Measurements from ENCODE around the gene SLC8B1. TPM values are rescaled to one million over a fixed set of nuclear protein-coding genes. Genes with fewer than 3 reads are reported as not detected.
A peak's percentile ranks its signal among the peaks of the same experiment; 100 is the strongest.

SLC8B1 gene
- polyA plus RNA-seq, 3 donors, result 21.6 to 46.0 (median 32.4) TPM

DNA sequence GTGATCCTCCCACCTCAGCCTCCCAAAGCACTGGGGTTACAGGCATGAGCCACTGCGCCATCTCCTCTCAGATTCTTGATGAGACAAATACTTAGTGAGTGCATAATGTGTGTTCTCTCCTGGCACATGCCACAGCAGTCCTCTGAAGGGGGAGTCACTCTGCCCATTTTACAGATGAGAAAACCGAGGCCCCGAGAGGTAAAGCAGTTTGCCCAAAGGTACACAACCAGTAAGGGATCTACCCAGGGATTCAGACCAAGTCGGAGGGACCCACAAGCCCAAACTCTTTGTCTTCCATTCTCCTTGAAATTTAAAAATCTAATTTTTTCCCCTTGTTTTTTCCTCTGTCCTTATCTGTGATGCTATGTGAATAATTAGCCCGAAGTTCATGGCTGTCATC lies 29.8 kb upstream of the SLC8B1 start:
- WGBS (ENCODE audit: insufficient coverage), result 100% methylated on average over 3 of the region's 5 CpGs
- Mint-ChIP-seq H3K4me1 (peaks cover 38% of the 10 kb centered on the region), H3K36me3 (peaks cover 34 to 45% of the 10 kb centered on the region in 2 donors), H3K27ac (no peak overlapping the region), H3K27me3 (ENCODE audit: low read depth in 3 of 3) (peaks cover 0 to 4% (median 3%) of the 10 kb centered on the region in 3 donors), H3K9me3 (peaks cover 0 to 2% (median 0%) of the 10 kb centered on the region in 7 donors), H3K4me3 (no peak overlapping the region)
- H3K4me1 ChIP-seq (ENCODE audit: control insufficient read depth in 1 of 2, insufficient read depth in 2 of 2, low read length in 2 of 2), result peaks cover 23 to 30% of the 10 kb centered on the region in 2 donors
- no peaks in the 10 kb centered on the region for H3K27me3 ChIP-seq (ENCODE audit: control insufficient read depth in 2 of 2, insufficient read depth in 2 of 2, low read length in 2 of 2)
- TF ChIP-seq, protein P1, sequence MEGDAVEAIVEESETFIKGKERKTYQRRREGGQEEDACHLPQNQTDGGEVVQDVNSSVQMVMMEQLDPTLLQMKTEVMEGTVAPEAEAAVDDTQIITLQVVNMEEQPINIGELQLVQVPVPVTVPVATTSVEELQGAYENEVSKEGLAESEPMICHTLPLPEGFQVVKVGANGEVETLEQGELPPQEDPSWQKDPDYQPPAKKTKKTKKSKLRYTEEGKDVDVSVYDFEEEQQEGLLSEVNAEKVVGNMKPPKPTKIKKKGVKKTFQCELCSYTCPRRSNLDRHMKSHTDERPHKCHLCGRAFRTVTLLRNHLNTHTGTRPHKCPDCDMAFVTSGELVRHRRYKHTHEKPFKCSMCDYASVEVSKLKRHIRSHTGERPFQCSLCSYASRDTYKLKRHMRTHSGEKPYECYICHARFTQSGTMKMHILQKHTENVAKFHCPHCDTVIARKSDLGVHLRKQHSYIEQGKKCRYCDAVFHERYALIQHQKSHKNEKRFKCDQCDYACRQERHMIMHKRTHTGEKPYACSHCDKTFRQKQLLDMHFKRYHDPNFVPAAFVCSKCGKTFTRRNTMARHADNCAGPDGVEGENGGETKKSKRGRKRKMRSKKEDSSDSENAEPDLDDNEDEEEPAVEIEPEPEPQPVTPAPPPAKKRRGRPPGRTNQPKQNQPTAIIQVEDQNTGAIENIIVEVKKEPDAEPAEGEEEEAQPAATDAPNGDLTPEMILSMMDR (IDR thresholded peaks at IDR 0.05), result no peak
- no peak overlapping the region for H3K9ac ChIP-seq (ENCODE audit: insufficient read depth, low read length, poor library complexity, severe bottlenecking)
- H4K20me1 ChIP-seq (ENCODE audit: insufficient read depth, low read length), result peaks cover 24% of the 10 kb centered on the region
- H3K79me2 ChIP-seq (ENCODE audit: insufficient read depth, low read length), result peaks cover 4% of the 10 kb centered on the region
- no peak overlapping the region for H3K27ac ChIP-seq (ENCODE audit: low read depth in 1 of 2, low read length in 2 of 2)
- no peak overlapping the region for H3K4me3 ChIP-seq (replicated peaks in 1 of 3; ENCODE audit: low read depth in 2 of 3, low read length in 3 of 3)
- H3K36me3 ChIP-seq (replicated peaks in 1 of 2; ENCODE audit: control insufficient read depth in 1 of 2, insufficient read depth in 2 of 2, low read length in 2 of 2), result peaks cover 0 to 17% of the 10 kb centered on the region in 2 donors
- no peak for DNase-seq
- intact Hi-C loops (cut with micrococcal nuclease), result no loop called here
- H3K9me3 ChIP-seq (replicated peaks in 1 of 2; ENCODE audit: control insufficient read depth in 1 of 2, insufficient read depth in 1 of 2, low read length in 2 of 2), result no peaks in the 10 kb centered on the region
- no peak overlapping the region for H3K4me2 ChIP-seq (replicated peaks; ENCODE audit: extremely low read depth, low read length, poor library complexity, severe bottlenecking)
- no peak overlapping the region for H2AFZ ChIP-seq (ENCODE audit: insufficient read depth, low read depth, low read length, poor library complexity, severe bottlenecking)

DNA sequence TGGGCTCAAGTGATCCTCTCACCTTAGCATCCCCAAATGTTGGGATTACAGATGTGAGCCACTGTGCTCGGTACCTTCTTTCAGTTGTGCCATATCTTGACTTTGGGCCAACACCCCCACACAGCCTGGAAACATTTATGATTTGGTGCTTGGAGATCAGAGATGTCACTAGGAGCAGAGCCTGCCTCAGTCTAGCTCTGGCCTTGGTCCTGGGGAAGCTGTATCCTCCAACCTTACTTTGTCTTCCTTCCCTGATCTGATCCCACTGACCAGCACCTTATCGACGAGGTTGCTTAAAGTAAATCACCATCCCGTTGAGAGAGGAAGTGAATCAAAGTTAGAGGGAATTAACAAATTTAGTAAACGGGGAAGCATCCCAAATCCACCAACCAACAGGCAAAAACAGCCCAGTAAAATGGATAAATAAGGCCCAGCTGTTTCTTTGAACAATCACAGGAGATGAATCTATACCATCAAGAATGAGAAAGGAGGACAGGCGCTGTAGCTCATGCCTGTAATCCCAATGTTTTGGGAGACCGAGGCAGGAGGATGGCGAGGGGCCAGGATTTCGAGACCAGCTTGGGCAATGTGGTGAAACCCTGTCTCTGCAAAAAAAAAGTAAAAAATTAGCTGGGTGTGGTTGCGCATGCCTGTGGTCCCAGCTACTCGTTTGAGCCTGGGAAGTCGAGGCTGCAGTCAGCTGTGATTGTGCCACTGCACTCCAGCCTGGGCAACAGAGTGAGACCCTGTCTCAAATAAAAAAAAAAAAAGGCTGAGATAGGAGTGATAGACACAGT lies 26.9 kb upstream of the SLC8B1 start:
- no peaks in the 10 kb centered on the region for H3K27me3 ChIP-seq (ENCODE audit: control insufficient read depth in 2 of 2, insufficient read depth in 2 of 2, low read length in 2 of 2)
- no peak overlapping the region for H2AFZ ChIP-seq (ENCODE audit: insufficient read depth, low read depth, low read length, poor library complexity, severe bottlenecking)
- H3K9me3 Mint-ChIP-seq, result peaks cover 0 to 2% (median 0%) of the 10 kb centered on the region in 7 donors
- peaks cover 0 to 3% (median 2%) of the 10 kb centered on the region in 3 donors for H3K27me3 Mint-ChIP-seq (ENCODE audit: low read depth in 3 of 3)
- 39% methylated on average over 7 of the region's 12 CpGs for WGBS (ENCODE audit: insufficient coverage)
- no peak for DNase-seq
- peak overlapping the region in 4 of 7 donors; percentile 41 to 77 (median 64) for H3K27ac Mint-ChIP-seq
- peaks cover 26 to 33% of the 10 kb centered on the region in 2 donors for H3K36me3 Mint-ChIP-seq
- peaks cover 34% of the 10 kb centered on the region for H3K4me1 Mint-ChIP-seq
- intact Hi-C loops (cut with micrococcal nuclease), result no loop called here
- H3K9me3 ChIP-seq (replicated peaks in 1 of 2; ENCODE audit: control insufficient read depth in 1 of 2, insufficient read depth in 1 of 2, low read length in 2 of 2), result no peaks in the 10 kb centered on the region
- peaks cover 32 to 33% of the 10 kb centered on the region in 2 donors for H3K4me1 ChIP-seq (ENCODE audit: control insufficient read depth in 1 of 2, insufficient read depth in 2 of 2, low read length in 2 of 2)
- H3K9ac ChIP-seq (ENCODE audit: insufficient read depth, low read length, poor library complexity, severe bottlenecking), result no peak overlapping the region
- peaks cover 0 to 17% of the 10 kb centered on the region in 2 donors for H3K36me3 ChIP-seq (replicated peaks in 1 of 2; ENCODE audit: control insufficient read depth in 1 of 2, insufficient read depth in 2 of 2, low read length in 2 of 2)
- no peak overlapping the region for H3K4me3 ChIP-seq (replicated peaks in 1 of 3; ENCODE audit: low read depth in 2 of 3, low read length in 3 of 3)
- peak overlapping the region in 1 of 2 donors; percentile 42 for H3K4me3 Mint-ChIP-seq
- no peak overlapping the region for H3K4me2 ChIP-seq (replicated peaks; ENCODE audit: extremely low read depth, low read length, poor library complexity, severe bottlenecking)
- peaks cover 31% of the 10 kb centered on the region for H4K20me1 ChIP-seq (ENCODE audit: insufficient read depth, low read length)
- TF ChIP-seq, protein P1 (IDR thresholded peaks at IDR 0.05), result no peak
- H3K79me2 ChIP-seq (ENCODE audit: insufficient read depth, low read length), result peaks cover 7% of the 10 kb centered on the region
- peak overlapping the region in 1 of 2 donors; percentile 65 for H3K27ac ChIP-seq (ENCODE audit: low read depth in 1 of 2, low read length in 2 of 2)
